Hematopoietic multipotent progenitor cell treated with erythropoietin and hydrocortisone succinate and interleukin-3 and kit ligand, for 8 days (in vitro differentiated cells): ENCODE measurements around the gene POLRMT.

Source experiments
- DNase-seq: peaks from one replicate; pipeline ENCODE4 v3.0.0-alpha.2; 2015

POLRMT gene

DNA sequence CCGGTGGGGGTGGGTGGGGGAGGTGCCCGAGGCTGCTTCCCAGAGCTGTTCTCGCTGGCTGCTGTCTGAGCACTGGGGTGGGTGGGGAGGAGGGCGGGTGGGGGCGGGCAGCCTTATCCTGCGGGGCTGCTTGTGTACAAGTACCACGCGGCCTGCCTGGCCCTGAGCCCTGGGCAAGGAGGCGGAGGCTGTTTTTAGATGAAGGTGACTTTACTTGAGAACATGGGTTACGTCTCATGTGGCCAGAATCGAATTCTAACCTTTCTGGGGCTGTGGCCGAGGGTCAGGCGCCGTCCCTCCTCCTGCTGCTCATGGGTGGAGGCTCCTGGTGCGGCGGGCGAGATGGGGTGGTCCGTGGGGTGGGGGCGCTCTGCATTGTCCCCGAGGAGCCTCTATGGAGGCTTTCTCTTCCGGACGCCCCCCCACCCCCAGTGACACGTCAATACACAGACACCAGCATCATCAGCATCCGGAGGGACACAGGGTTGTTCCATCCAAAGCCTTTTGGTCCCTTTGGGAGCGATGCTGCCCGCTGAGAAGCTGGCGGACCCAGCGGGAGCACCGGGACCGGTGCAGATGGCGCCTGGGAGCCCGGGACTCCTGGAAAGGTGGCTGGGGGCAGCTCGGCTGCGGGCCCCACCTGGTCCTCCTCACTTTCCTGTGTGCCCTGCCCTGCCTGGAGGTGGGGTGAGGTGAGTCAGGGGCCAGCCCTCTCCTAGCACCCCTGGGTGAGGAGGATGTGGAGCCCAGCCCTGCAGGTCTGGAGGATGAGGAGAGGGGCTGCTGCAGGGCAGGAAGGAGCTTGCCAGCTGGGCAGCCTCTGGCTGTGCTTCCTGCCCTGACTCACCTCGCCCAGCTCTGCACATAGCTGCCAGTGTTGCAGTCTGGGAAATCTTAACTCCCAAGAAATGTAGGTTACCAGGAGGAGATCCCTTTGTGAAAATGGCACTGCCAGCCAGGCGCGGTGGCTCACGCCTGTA is 57.5 kb downstream of the POLRMT start:
- peak; percentile 84 for DNase-seq

DNA sequence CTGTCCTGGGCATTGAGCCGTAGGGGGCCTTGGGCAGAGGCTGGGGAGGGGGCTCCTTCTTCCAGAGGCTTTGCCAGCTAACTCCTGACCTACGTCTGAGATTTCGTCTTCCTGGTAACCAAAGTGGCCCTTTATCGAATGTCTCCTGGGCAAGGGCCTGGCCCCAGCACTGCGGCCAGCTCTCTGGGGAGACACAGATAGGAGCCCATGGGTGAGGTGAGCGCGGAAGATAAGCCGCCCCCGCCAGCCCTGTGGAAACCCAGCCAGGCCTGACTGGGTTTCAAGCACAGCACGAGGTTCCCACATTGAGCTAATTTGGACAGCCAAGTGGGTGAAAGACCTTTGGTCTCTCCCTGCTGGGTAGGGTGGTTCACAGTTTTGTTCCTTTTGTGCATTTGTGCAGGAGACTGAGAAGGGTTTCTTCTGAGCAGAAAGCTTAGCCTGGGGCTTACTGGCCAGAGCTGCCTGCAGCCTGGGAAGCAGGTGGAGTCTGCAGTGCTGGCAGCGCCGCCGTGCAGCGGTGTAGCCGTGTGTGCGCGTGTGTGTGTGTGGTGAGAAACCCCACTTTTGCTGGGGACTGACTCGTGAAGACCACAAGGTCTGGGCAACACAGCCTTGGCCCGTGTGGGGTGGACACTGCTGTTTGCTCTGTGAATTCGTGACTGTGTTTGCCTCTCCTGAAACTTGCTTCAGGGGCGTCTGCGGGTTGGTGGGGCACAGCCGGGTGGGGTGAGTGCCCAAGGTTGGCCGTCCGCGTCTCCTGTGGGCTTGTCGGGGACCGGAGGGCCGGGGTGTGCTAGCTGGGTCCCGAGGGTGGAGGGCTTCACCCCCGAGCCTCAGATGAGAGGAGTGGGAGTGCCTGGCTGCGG is 58.4 kb downstream of the POLRMT start:
- peak; percentile 96 for DNase-seq

DNA sequence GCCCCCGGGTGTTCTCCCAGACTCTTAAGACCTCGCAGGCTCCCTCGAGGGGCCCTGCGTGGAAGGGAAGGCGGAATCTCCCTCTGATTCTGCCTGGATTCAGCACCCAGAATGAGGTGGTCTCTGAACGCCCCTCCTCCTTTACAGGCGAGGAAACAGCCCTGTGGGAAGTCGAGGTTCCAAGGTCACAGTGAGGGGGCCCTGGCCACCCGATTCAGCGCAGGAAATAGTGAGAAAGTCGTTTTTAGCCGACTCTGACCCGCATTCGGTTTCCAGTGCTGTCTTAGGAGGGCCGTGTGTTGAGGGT is 59.9 kb downstream of the POLRMT start:
- DNase-seq, result no peak

DNA sequence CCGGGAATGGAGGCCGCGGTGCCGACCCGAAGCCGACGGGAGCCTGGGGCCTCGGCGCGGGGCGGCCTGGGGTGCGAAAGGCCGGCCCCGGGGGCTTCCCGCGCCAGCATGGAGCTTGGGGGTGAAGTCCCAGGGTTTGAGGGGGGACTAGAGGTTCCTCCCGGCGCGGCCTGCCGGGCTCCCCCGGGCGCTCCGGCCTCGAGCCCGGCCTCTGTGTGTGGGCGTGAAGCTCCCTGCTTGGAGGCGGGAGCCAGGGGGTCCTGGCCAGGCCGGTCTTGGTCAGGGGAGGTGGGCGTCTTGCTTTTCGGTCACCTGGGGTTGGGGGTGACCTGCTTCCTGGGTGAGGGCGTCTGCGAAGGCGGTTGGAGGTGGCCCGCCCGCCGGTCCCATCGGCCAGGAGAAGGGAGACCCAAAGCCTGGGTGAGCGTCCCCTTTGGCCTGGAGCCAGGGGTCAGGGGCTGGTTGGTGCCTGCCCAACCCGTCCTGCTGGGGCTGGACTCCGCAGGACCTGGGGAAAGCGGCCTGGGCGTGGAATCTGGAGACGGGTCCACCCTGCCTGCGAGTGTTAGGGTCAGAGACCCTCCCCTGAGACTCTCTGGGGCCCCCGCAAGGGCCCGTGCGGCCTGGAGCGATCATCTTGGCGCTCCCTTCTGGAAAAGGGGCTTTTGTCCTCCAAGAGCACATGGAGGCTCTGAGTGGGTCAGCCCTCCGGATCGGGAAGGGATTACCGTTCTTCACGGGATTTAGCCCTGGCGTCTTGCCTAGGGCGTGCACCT is 60.4 kb downstream of the POLRMT start:
- peak; percentile 44 for DNase-seq

DNA sequence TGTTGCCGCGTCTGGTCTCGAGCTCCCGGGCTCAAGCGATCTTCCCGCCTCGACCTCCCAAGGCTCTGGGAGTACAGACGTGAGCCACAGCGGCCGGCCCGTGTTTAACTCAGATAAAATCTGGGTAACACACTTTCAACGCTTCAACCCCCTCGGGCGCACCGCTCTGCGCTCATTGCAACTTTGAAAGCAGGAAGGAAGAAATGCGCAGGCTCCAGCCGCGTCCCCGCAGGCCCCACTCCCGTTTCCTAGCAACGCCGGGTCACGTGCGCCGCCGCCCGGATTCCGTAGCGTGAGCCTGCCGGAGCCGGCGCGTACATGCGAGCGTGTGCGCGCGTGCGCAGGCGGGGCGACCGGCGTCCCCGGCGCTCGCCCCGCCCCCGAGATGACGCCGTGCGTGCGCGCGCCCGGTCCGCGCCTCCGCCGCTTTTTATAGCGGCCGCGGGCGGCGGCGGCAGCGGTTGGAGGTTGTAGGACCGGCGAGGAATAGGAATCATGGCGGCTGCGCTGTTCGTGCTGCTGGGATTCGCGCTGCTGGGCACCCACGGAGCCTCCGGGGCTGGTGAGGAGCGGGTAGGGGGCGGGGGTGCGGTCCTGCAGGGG is 61.1 kb downstream of the POLRMT start, which contains the start of gene BSG:
Gene BSG (plus strand): TSS at position 457 of the 603 bp plus-strand sequence. CDS start 39 bp downstream, at position 496.
- DNase-seq, result peak; percentile 99

DNA sequence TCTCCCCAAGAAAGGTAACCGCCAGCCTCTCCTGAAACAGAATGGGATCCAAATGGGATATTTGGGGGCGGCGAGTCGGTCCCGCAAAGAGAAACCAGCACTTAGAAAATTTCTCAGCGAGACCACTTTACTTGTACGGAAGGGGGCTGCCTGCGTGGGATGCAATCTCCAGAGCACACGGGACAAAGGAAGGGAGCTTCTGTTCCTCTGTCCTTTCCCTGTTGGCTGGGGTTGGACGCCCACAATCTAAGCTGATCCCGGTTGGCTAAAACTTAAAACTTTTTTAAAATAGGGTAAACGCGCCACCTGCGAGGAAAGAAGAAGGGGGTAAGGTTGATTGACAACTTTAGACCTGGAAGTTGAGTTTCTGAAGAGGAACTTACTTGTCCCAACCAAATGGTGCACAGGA is 61.8 kb downstream of the POLRMT start:
- peak; percentile 79 for DNase-seq

DNA sequence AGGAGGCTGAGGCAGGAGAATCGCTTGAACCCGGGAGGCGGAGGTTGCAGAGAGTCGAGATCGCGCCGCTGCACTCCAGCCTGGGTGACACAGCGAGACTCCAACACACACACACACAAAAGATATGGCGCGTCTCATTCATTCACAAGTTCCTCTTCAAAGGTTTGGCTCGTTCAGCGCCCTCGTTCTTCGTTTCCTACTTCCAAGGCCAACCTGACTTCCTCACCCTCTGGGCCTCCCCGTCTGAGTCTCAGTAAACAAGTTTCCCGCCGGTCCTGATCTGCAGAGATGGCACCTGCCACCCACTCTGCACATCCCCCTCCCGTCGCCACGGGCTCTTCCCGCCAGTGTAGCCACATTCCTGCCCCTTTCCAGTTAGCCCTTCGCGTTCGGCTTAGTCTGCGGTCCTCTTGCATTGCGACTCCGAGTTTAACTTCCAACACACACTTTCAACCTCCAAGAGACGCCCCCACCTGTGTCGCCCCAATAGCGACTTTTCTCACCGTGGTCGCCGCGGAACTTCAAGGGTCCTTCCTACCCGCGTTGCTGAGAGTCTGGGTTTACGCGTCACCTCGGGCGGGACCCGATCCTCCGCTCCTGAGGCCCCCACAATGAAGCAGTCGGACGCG is 62.3 kb downstream of the POLRMT start:
- peak; percentile 78 for DNase-seq

DNA sequence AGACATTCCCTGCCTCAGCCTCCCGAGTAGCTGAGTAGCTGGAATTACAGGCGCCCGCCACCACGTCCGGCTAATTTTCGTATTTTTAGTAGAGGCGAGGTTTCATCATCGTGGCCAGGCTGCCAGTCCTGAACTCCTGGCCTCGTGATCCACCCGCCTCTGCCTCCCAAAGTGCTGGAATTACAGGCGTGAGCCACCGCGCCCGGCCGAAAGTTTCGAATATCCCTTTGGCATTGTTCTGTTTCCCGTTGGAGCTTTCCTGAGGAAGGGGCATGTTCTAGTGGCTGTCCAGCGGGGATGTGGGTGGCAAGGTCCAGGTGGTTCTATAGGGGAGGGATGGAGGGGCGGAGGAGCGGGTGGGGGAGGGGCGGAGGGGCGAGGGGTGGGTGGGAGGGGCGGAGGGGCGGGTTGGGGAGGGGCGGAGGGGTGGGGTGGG is 63.1 kb downstream of the POLRMT start:
- no peak for DNase-seq

DNA sequence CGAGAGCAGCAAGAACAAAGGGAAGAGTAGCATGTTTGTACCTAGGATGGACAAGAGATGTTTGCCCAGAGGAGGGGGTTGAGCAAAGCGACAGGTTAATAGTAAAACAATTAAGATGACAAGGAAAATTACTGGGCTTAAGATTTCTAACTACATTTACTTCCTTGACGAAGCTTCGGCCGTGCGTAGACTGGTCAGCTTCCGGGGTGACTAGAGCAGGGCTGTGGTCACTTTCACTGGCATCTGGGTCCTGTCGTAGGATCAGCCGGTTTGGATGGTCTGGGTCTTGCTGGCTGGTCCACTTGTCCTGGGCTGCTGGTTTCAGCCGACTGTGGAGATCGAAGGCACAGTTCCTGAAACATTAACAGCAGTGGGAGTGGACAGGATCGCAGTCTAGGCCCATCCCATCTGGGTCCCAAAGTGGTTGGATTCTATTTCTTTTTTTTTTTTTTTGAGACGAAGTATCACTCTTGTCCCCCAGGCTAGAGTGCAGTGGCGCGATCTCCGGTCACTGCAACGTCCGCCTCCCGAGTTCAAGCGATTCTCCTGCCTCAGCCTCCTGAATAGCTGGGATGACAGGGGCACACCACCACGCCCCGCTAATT is 65.9 kb downstream of the POLRMT start:
- DNase-seq, result no peak
